ENCODE results near the gene PDE1C. TPM values are rescaled to one million over a fixed set of nuclear protein-coding genes. Genes with fewer than 3 reads are reported as not detected.

The PDE1C gene
- polyA plus RNA-seq, 1 donor: 2.6 TPM

DNA sequence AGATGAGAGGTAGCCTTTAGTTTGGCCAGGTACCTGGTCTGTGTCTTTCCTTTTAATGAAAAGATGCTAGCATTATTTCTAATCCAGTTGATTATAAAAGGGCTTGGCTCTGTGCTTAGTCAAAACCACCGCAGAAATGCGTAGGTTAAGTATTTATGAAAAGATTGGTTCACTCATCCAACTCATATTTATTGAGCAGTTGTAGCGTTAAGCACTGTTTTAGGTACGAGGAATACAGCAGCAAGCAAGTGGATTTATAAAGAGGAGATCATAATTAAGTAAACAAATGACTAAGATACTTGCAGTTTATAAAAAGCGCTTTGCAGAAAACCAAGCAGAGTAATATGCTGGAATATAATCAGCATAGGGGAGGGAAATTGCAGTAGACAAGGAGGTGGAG lies 253.4 kb downstream of the PDE1C start:
- WGBS (ENCODE audit: insufficient coverage, low lambda C conversion rate): 89% methylated on average over 3 of the region's 5 CpGs
- Histone ChIP-seq H3K27ac (ENCODE audit: low read length) (no peak overlapping the region), H3K4me3 (ENCODE audit: low read length) (no peak overlapping the region), H3K9me3 (ENCODE audit: control insufficient read depth, low read depth, low read length) (no peaks in the 10 kb centered on the region), H3K27me3 (ENCODE audit: control insufficient read depth, insufficient read depth, low read length) (peaks cover 2% of the 10 kb centered on the region), H3K36me3 (ENCODE audit: control insufficient read depth, insufficient read depth, low read length) (no peaks in the 10 kb centered on the region), H3K4me1 (ENCODE audit: control insufficient read depth, insufficient read depth, low read length) (no peaks in the 10 kb centered on the region)
- no peak for DNase-seq

DNA sequence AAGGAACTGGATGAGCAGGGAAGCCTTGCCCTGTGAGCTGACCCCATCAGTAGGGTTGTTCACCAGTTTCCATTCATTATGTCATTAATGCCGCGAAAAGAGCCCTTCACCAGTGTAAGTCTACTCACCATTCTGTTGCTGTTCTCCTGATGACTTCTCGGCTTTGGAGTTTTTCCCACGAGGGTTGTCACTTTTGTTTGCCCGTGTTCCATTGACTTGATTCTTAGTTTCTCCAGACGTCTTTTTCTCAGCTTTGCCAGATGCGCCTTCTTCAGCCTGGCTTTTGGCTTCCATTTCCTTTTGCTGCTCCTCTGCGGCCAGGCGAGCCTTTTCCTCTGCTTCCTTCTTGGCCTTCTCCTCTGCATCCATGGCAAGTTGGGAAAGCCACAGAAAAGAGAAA lies 254.4 kb downstream of the PDE1C start:
- 83% methylated on average over 7 of the region's 9 CpGs for WGBS (ENCODE audit: insufficient coverage, low lambda C conversion rate)
- H3K9me3 ChIP-seq (ENCODE audit: control insufficient read depth, low read depth, low read length): no peaks in the 10 kb centered on the region
- no peak for DNase-seq

DNA sequence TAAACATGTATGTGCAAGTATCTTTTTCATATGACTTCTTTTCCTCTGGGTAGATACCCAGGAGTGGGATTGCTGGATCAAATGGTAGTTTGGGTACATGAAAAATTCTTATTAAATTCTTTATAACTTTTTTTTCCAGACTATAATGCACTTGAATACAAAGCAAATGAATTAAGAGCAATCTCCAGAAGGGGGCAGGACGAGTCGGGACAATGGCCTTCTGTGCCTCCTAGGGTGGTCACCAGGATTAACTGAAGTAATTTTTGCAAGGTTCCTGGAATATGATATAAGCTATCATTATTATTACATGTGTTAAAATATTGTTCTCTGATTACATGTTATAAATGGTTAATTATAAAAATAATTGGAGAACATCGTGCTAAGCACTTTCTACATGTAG lies 256.0 kb downstream of the PDE1C start:
- WGBS (ENCODE audit: insufficient coverage, low lambda C conversion rate): no CpG with 5 or more reads among the region's 3 CpGs
- H3K27me3 ChIP-seq (ENCODE audit: control insufficient read depth, insufficient read depth, low read length): no peaks in the 10 kb centered on the region

More for the DNA sequence above, 254.4 kb downstream of the PDE1C start:
- H3K27ac ChIP-seq (ENCODE audit: low read length): no peak overlapping the region
- no peak overlapping the region for H3K4me3 ChIP-seq (ENCODE audit: low read length)
- H3K36me3 ChIP-seq (ENCODE audit: control insufficient read depth, insufficient read depth, low read length): no peaks in the 10 kb centered on the region
- H3K4me1 ChIP-seq (ENCODE audit: control insufficient read depth, insufficient read depth, low read length): no peaks in the 10 kb centered on the region
- H3K27me3 ChIP-seq (ENCODE audit: control insufficient read depth, insufficient read depth, low read length): peaks cover 2% of the 10 kb centered on the region

DNA sequence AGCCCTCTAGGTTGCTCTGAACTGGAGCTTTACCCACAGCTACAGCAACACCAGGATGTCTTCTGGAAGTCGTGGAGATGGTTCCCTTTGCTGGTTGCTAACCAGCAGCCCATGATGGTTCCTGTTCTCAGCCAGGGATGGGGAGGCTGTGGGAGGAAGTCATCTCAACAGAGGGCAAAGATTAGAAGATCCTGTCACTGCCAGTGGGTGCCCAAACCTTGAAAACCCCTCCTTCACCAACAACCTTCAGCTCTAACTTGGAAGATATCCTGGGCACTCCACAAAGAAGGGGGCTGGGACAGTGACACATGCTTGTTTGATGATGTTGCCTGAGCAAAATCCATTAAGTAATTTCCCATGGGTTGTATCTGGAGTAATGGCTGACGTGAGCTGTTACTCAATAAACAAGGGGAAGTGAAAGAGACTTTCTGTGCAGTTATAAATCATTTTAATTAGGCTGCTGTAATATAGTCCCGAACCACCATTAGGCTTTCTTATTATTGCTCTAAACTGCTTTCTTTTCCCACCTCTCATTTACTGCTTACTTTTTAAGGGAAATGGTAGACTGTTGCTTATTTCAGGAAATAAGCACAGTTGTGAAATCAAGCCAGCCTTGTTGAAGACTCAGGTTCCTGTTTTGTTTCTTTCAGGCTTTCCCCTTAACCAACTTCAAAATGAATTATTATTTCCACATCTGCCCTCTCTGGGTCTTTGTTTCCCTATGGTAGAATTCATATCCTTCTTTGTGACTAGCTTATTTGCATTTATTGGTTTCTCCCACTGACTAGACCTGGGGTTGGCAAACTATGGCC lies 258.4 kb downstream of the PDE1C start:
- peak; percentile 9 to 52 for DNase-seq
- H3K36me3 ChIP-seq (ENCODE audit: control insufficient read depth, insufficient read depth, low read length): no peaks in the 10 kb centered on the region
- H3K9me3 ChIP-seq (ENCODE audit: control insufficient read depth, low read depth, low read length): no peaks in the 10 kb centered on the region
- H3K27me3 ChIP-seq (ENCODE audit: control insufficient read depth, insufficient read depth, low read length): no peaks in the 10 kb centered on the region
- H3K27ac ChIP-seq (ENCODE audit: low read length): no peak overlapping the region
- WGBS (ENCODE audit: insufficient coverage, low lambda C conversion rate): 0% methylated on average over 1 of the region's 3 CpGs
- H3K4me3 ChIP-seq (ENCODE audit: low read length): no peak overlapping the region
- no peaks in the 10 kb centered on the region for H3K4me1 ChIP-seq (ENCODE audit: control insufficient read depth, insufficient read depth, low read length)

More for the DNA sequence above, 256.0 kb downstream of the PDE1C start:
- no peak overlapping the region for H3K27ac ChIP-seq (ENCODE audit: low read length)
- H3K36me3 ChIP-seq (ENCODE audit: control insufficient read depth, insufficient read depth, low read length): no peaks in the 10 kb centered on the region
- DNase-seq: no peak
- no peak overlapping the region for H3K4me3 ChIP-seq (ENCODE audit: low read length)
- no peaks in the 10 kb centered on the region for H3K4me1 ChIP-seq (ENCODE audit: control insufficient read depth, insufficient read depth, low read length)
- no peaks in the 10 kb centered on the region for H3K9me3 ChIP-seq (ENCODE audit: control insufficient read depth, low read depth, low read length)

DNA sequence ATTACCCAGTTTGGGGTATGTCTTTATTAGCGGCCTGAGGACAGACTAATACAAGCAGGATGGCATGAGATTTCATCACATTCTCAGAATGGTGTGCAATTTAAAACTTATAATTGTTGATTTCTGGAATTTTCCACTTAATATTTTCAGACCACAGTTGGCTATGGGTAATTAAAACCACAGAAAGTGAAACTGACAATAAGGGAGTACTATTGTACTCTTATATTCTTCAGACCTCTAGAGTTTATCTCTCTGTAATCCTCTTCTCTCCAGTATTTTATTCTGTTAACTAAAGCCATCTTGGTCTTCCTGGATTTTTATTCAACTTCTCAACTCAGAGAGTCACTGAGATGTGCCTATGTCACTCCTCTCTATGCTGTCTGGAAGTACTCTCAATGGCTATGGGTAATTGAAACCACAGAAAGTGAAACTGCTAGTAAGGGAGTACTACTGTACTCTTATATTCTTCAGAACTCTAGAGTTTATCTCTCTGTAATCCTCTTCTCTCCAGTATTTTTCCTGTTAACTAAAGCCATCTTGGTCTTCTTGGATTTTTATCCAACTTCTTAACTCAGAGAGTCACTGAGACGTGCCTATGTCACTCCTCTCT lies 264.9 kb downstream of the PDE1C start:
- WGBS (ENCODE audit: insufficient coverage, low lambda C conversion rate): no CpG with 5 or more reads among the region's 2 CpGs
- DNase-seq: no peak
- Histone ChIP-seq H3K27ac (ENCODE audit: low read length) (no peak overlapping the region), H3K4me1 (ENCODE audit: control insufficient read depth, insufficient read depth, low read length) (no peaks in the 10 kb centered on the region), H3K36me3 (ENCODE audit: control insufficient read depth, insufficient read depth, low read length) (no peaks in the 10 kb centered on the region), H3K4me3 (ENCODE audit: low read length) (no peak overlapping the region), H3K9me3 (ENCODE audit: control insufficient read depth, low read depth, low read length) (no peaks in the 10 kb centered on the region), H3K27me3 (ENCODE audit: control insufficient read depth, insufficient read depth, low read length) (no peaks in the 10 kb centered on the region)

DNA sequence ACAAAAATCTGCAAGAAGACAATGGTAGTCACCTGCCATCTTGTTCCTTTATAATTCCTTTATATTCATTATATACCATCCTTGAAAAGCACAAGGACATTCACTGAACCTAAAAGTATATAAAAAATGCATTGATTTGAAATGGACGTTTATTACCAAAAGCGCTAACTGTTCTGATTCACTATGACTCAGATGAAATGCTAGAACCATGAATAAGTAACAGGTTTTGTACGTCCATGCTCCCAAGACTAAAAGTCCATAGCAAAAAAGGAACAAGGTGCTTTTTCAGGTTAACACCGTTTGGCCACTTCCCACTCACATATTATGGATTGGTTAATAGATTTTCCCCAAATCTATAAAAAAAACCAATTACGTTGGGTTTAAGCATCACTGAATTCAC lies 273.8 kb downstream of the PDE1C start:
- 100% methylated on average over 2 of the region's 5 CpGs for WGBS (ENCODE audit: insufficient coverage, low lambda C conversion rate)

DNA sequence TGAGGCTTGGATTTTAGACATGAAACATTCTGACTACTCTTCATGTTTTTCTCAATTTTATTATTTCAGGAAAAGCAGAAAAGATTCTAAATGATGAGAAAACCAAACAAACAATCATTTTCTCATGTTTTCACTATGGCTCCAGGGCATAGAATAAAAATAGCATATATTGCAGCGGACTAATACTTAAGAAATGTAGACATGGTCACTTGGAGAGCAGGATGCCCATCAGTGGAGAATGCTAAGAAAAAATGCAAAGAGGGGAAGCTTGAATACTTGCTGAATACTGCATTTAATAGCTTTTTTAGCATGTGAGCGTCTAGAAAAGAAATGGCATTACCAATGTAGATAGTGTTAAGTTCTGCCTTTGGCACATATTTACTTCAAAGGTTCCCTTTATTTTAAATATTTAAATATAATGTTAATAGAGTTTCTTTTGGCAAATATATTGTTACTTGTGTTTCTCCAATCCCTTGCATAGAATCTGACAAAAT lies 275.3 kb downstream of the PDE1C start:
- no peaks in the 10 kb centered on the region for H3K36me3 ChIP-seq (ENCODE audit: control insufficient read depth, insufficient read depth, low read length)
- no peak overlapping the region for H3K4me3 ChIP-seq (ENCODE audit: low read length)
- no peaks in the 10 kb centered on the region for H3K4me1 ChIP-seq (ENCODE audit: control insufficient read depth, insufficient read depth, low read length)
- no peaks in the 10 kb centered on the region for H3K27me3 ChIP-seq (ENCODE audit: control insufficient read depth, insufficient read depth, low read length)
- no peaks in the 10 kb centered on the region for H3K9me3 ChIP-seq (ENCODE audit: control insufficient read depth, low read depth, low read length)
- WGBS (ENCODE audit: insufficient coverage, low lambda C conversion rate): 100% methylated on average over 1 of the region's 2 CpGs
- no peak for DNase-seq
- H3K27ac ChIP-seq (ENCODE audit: low read length): no peak overlapping the region

More for the DNA sequence above, 273.8 kb downstream of the PDE1C start:
- H3K9me3 ChIP-seq (ENCODE audit: control insufficient read depth, low read depth, low read length): no peaks in the 10 kb centered on the region
- no peak for DNase-seq
- no peaks in the 10 kb centered on the region for H3K36me3 ChIP-seq (ENCODE audit: control insufficient read depth, insufficient read depth, low read length)
- H3K27ac ChIP-seq (ENCODE audit: low read length): no peak overlapping the region
- H3K27me3 ChIP-seq (ENCODE audit: control insufficient read depth, insufficient read depth, low read length): no peaks in the 10 kb centered on the region
- no peaks in the 10 kb centered on the region for H3K4me1 ChIP-seq (ENCODE audit: control insufficient read depth, insufficient read depth, low read length)
- H3K4me3 ChIP-seq (ENCODE audit: low read length): no peak overlapping the region

DNA sequence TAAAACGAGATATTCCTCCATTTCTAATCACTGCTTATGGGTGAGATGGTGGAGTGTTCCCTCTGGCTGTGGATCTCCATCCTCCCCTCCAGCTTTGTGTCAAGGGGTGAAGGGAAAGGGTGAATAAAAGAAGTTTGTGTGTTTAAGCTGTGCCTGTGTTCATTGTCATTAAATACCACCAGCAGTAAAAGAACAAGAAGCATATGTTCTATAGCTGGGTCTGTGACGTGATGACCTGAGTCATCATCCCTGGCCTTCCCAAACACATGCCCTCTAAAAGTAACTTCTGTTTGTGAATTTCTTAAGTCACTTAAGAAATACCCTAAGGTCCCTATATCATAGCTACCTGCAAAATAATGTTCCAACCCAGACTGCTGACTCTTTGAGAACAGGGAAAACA lies 278.3 kb downstream of the PDE1C start:
- no CpG with 5 or more reads among the region's 2 CpGs for WGBS (ENCODE audit: insufficient coverage, low lambda C conversion rate)
- Histone ChIP-seq H3K4me3 (ENCODE audit: low read length) (no peak overlapping the region), H3K27ac (ENCODE audit: low read length) (no peak overlapping the region), H3K27me3 (ENCODE audit: control insufficient read depth, insufficient read depth, low read length) (no peaks in the 10 kb centered on the region), H3K4me1 (ENCODE audit: control insufficient read depth, insufficient read depth, low read length) (no peaks in the 10 kb centered on the region), H3K9me3 (ENCODE audit: control insufficient read depth, low read depth, low read length) (no peaks in the 10 kb centered on the region), H3K36me3 (ENCODE audit: control insufficient read depth, insufficient read depth, low read length) (no peaks in the 10 kb centered on the region)
- no peak for DNase-seq

DNA sequence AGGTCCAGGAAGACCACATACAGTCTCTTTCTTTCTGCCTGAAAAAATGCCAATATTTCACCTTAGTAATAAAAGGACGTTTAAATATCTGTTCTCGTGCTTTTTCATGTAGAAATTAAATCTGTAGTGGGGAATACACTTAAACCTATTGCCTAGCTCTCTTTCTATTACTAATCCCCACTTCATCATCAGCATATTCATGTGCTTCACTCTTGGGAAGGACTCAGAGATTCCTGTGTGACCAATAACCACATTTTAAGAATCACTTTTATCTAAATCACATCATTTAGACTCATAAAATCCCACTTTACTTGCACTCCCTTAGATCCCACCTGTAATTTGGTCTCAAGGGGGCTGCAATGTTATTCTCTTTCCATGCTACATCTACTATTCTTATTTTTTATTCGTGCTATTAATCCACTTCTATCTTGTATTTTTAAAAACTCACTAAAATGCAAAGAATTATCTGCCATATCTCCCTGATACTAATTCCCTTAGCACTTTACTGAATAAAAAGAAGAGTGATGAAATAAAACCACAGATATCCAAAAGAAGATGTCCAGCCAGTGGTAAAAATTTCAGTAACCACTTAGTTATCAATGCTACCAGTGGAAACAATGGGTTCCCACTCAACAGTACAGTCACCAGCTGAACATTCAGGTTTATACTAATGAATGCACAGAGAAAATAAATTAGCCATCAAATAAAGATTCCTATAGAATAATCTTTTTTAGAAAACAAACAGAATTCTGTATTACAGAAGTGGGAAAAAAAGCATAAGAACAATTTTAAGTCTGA lies 281.1 kb downstream of the PDE1C start:
- H3K27me3 ChIP-seq (ENCODE audit: control insufficient read depth, insufficient read depth, low read length): no peaks in the 10 kb centered on the region
- no peak overlapping the region for H3K4me3 ChIP-seq (ENCODE audit: low read length)
- H3K9me3 ChIP-seq (ENCODE audit: control insufficient read depth, low read depth, low read length): no peaks in the 10 kb centered on the region
- H3K27ac ChIP-seq (ENCODE audit: low read length): no peak overlapping the region
- WGBS (ENCODE audit: insufficient coverage, low lambda C conversion rate): 75% methylated on average over 1 of the region's 3 CpGs
- H3K36me3 ChIP-seq (ENCODE audit: control insufficient read depth, insufficient read depth, low read length): no peaks in the 10 kb centered on the region
- no peak for DNase-seq
- no peaks in the 10 kb centered on the region for H3K4me1 ChIP-seq (ENCODE audit: control insufficient read depth, insufficient read depth, low read length)

DNA sequence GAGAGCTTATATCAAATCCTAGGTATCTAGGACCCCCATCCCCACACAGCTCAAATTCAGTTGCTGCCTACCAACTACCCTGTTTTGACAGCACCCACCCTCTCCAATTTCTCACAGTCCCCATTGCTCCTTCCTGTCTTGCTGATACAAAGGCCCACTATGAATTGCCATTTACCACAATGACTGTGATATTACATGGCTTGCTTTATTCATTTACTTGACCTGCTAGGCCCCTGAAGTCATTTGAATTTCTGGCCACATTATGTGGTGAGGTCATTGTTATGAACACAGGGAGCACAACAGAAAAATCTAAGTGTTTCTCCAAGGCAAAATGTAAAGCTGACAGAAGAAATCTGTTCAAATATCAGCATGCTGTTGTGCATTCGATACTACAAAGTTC lies 281.8 kb downstream of the PDE1C start:
- Histone ChIP-seq H3K27me3 (ENCODE audit: control insufficient read depth, insufficient read depth, low read length) (no peaks in the 10 kb centered on the region), H3K27ac (ENCODE audit: low read length) (no peak overlapping the region)
- no CpG with 5 or more reads among the region's 1 CpG for WGBS (ENCODE audit: insufficient coverage, low lambda C conversion rate)

More for the DNA sequence above, 281.8 kb downstream of the PDE1C start:
- no peak overlapping the region for H3K4me3 ChIP-seq (ENCODE audit: low read length)
- no peaks in the 10 kb centered on the region for H3K36me3 ChIP-seq (ENCODE audit: control insufficient read depth, insufficient read depth, low read length)
- no peaks in the 10 kb centered on the region for H3K9me3 ChIP-seq (ENCODE audit: control insufficient read depth, low read depth, low read length)
- H3K4me1 ChIP-seq (ENCODE audit: control insufficient read depth, insufficient read depth, low read length): no peaks in the 10 kb centered on the region
- DNase-seq: no peak
